K562 (cell line): ENCODE data around the gene SLC35F5. TPM values are rescaled to one million over a fixed set of nuclear protein-coding genes. Genes with fewer than 3 reads are reported as not detected.

ENCODE experiments used
- ATAC-seq: fragments of 200-7000 bp; cut with Tn5 transposase; 3 replicates; pipeline ENCODE4 v1.9.1; 2020; ENCODE audit warnings: moderate library complexity
- BruUV-seq: library from RNA; stranded (reverse); fragments of 400-500 nt; replicated peaks from 2 replicates; lab custom pipeline; 2021; lab: Mats Ljungman, UMichigan
- CTCF ChIA-PET: fragments of 300-600 bp; formaldehyde crosslinking; extraction: SDS; loops from one replicate; lab custom pipeline; 2021; ENCODE audit warnings: low intra/inter-chr PET ratio; lab: Yijun Ruan, JAX
- POLR2A ChIA-PET: fragments of 300-600, 350-650 bp; sonication (Branson Sonifier 250); formaldehyde crosslinking; extraction: SDS; loops from one replicate; lab custom pipeline; 2021; ENCODE audit warnings: antibody characterized with exemption, inconsistent platforms; lab: Yijun Ruan, JAX
- DNase-seq, 4 experiments: peaks; one replicate each; pipeline versions ENCODE4 v3.0.0 to v3.0.0-alpha.2; 2011 to 2018; ENCODE audit warnings: low spot score in 3 of 4, mixed read lengths in 3 of 4; ENCODE audit errors: extremely low read depth in 1 of 4
- FAIRE-seq: peaks from 2 replicates; lab custom pipeline; 2011; peaks lifted over from hg19 to GRCh38; lab: Jason Lieb, UNC
- H2AFZ ChIP-seq: 2 replicates; pipeline ENCODE4 v1.6.0; 2011; ENCODE audit warnings: low read depth, low read length, control low read depth, inconsistent platforms
- H3K27ac ChIP-seq: fragments of 200-600 bp; 3 replicates; pipeline ENCODE4 v1.8.0; 2011; ENCODE audit warnings: low read depth, mild to moderate bottlenecking, control low read depth, inconsistent platforms, low read length, moderate library complexity, mixed read lengths; ENCODE audit errors: extremely low read depth
- H3K27me3 ChIP-seq, 2 experiments: fragments of 300-600 bp in 1 of 2; 2 replicates in 1 of 2; 3 replicates in 1 of 2; pipeline versions ENCODE4 v1.6.0 to v1.8.0; 2011; ENCODE audit warnings: inconsistent platforms in 2 of 2, low read length in 2 of 2, mild to moderate bottlenecking in 1 of 2, mixed read lengths in 1 of 2, moderate library complexity in 1 of 2; ENCODE audit not compliant: control insufficient read depth in 2 of 2, insufficient read depth in 2 of 2
- H3K36me3 ChIP-seq: fragments of 300-600 bp; 3 replicates; pipeline ENCODE4 v1.8.0; 2011; ENCODE audit warnings: mild to moderate bottlenecking, low read length, inconsistent platforms; ENCODE audit not compliant: control insufficient read depth, insufficient read depth
- H3K4me1 ChIP-seq, 2 experiments: fragments of 200-600 bp in 1 of 2; replicated peaks in 1 of 2; 2 replicates in 1 of 2; 3 replicates in 1 of 2; pipeline versions ENCODE4 v1.5.1 to v1.8.0; 2011; ENCODE audit warnings: inconsistent platforms in 2 of 2, low read length in 2 of 2, mild to moderate bottlenecking in 1 of 2, mixed read lengths in 1 of 2, moderate library complexity in 1 of 2; ENCODE audit not compliant: control insufficient read depth in 2 of 2, insufficient read depth in 2 of 2
- H3K4me2 ChIP-seq: 2 replicates; pipeline ENCODE4 v1.6.1; 2011; ENCODE audit warnings: low read length, control low read depth, inconsistent platforms, mixed read lengths; ENCODE audit not compliant: insufficient read depth
- H3K4me3 ChIP-seq: fragments of 200-600 bp; sonication (generic), shearing (Covaris generic); 2 replicates; pipeline ENCODE4 v1.5.1; 2016; ENCODE audit warnings: control low read depth, inconsistent platforms
- H3K79me2 ChIP-seq: fragments of 200-600 bp; 3 replicates; pipeline ENCODE4 v1.8.0; 2011; ENCODE audit warnings: low read length, inconsistent platforms; ENCODE audit not compliant: control insufficient read depth, insufficient read depth
- H3K9ac ChIP-seq, 2 experiments: 2 replicates each; pipeline versions ENCODE4 v1.6.0 to v1.6.1; 2011; ENCODE audit warnings: low read depth in 2 of 2, low read length in 2 of 2, control low read depth in 1 of 2, inconsistent platforms in 1 of 2, mild to moderate bottlenecking in 1 of 2, mixed read lengths in 1 of 2; ENCODE audit not compliant: insufficient read depth in 1 of 2
- H3K9me1 ChIP-seq: one replicate; pipeline ENCODE4 v1.6.0; 2011; ENCODE audit warnings: inconsistent platforms, mild to moderate bottlenecking, low read length, moderate library complexity; ENCODE audit not compliant: control insufficient read depth, insufficient read depth
- H3K9me3 ChIP-seq: replicated peaks from 2 replicates; pipeline ENCODE4 v1.5.1; 2011; ENCODE audit warnings: low read depth, low read length, inconsistent platforms; ENCODE audit not compliant: control insufficient read depth, insufficient read depth
- H4K20me1 ChIP-seq: replicated peaks from 2 replicates; pipeline ENCODE4 v1.6.1; 2011; ENCODE audit warnings: low read length, inconsistent platforms, mixed read lengths; ENCODE audit not compliant: control insufficient read depth, insufficient read depth
- CHD4 ChIP-seq: fragments of 200-600 bp; sonication (generic); IDR thresholded peaks from 3 replicates; pipeline ENCODE4 v1.6.1; 2012; ENCODE audit warnings: low read depth, mild to moderate bottlenecking, mixed read lengths, low read length, inconsistent platforms; ENCODE audit not compliant: insufficient read depth, insufficient replicate concordance, poor library complexity, severe bottlenecking
- CREB3 ChIP-seq: fragments of 450-650 bp; conservative IDR thresholded peaks from 2 replicates; pipeline ENCODE4 v1.6.1; 2016; ENCODE audit warnings: missing genetic modification characterization, low read depth, mild to moderate bottlenecking, missing compliant biosample characterization, moderate library complexity
- GABPA ChIP-seq: fragments of 200-800 bp; sonication (Bioruptor generic); conservative IDR thresholded peaks from 2 replicates; pipeline ENCODE4 v1.6.1; 2016; ENCODE audit warnings: low read depth, missing genetic modification characterization, missing compliant biosample characterization
- IRF9 ChIP-seq: fragments of 450-650 bp; IDR thresholded peaks from 2 replicates; pipeline ENCODE4 v1.6.1; 2016; ENCODE audit warnings: missing biosample characterization, missing genetic modification characterization
- THRA ChIP-seq: fragments of 450-650 bp; IDR thresholded peaks from 2 replicates; pipeline ENCODE4 v1.6.1; 2017; ENCODE audit warnings: mild to moderate bottlenecking, moderate library complexity
- ZNF584 ChIP-seq: fragments of 200-800 bp; sonication (Bioruptor generic); IDR thresholded peaks from 2 replicates; pipeline ENCODE4 v1.6.1; 2016; ENCODE audit warnings: low read depth, mild to moderate bottlenecking, missing genetic modification characterization, missing compliant biosample characterization
- ZNF764 ChIP-seq: fragments of 250-450 bp; sonication (Bioruptor Pico); IDR thresholded peaks from 2 replicates; pipeline ENCODE4 v1.4.0; 2020; ENCODE audit warnings: low read depth, mild to moderate bottlenecking, moderate library complexity
- WGBS: fragments of 100-300 bp; shearing (Covaris generic); methylation state at CpG from one replicate; pipeline ENCODE4 v1.1.6; 2016; ENCODE audit warnings: low coverage, mixed read lengths; ENCODE audit not compliant: insufficient coverage; ENCODE audit errors: missing lambda C conversion rate; 5-methylcytosine and 5-hydroxymethylcytosine counted together
- in situ Hi-C: fragments of 300-500 bp; cut with MboI; formaldehyde crosslinking; loops from 4 replicates; pipeline ENCODE4 v1.15.0; 2018; ENCODE audit warnings: inconsistent platforms, mixed read lengths
- intact Hi-C: fragments of 100-400 bp; cut with micrococcal nuclease; formaldehyde crosslinking; loops from 2 replicates; pipeline ENCODE4 v1.14.2; 2022
- polyA plus RNA-seq, 8 experiments: library from polyadenylated mRNA; depleted of rRNA in 4 of 8; stranded (reverse) in 5 of 8; unstranded in 3 of 8; fragments of >200 nt; fragmentation: Nextera tagmentation in 2 of 8; fragmentation: Illumina TruSeq in 1 of 8; extraction: Ambion mirVana in 2 of 8; extraction: Trizol in 1 of 8; gene quantifications; 2 replicates each; pipeline versions ENCODE4 v1.2.1 to v1.2.3, GENCODE V29; 2011 to 2014; ENCODE audit warnings: inconsistent platforms in 1 of 8, missing spikeins in 1 of 8
- total RNA-seq, 7 experiments: library from RNA; depleted of rRNA in 6 of 7; stranded (reverse); fragments of >200 nt in 6 of 7; fragmentation: Illumina TruSeq in 2 of 7; extraction: Trizol in 2 of 7; gene quantifications; 2 replicates each; pipeline versions ENCODE4 v1.2.1 to v1.2.3, GENCODE V29; 2011 to 2021; ENCODE audit warnings: low replicate concordance in 1 of 7

Gene SLC35F5
- total and polyA plus RNA-seq, 9 of the 15 experiments (the other 6 are each of a cell fraction or from before 2014, with no cell fraction given) = 4.9 to 50.7 (median 30.5) TPM

- Histone ChIP-seq H2AFZ (no peak overlapping the region), H3K4me3 (no peak overlapping the region), H3K4me2 (no peak overlapping the region), H4K20me1 (no peaks in the 10 kb centered on the region), H3K9me3 (no peaks in the 10 kb centered on the region), H3K4me1 (peaks cover 2 to 4% of the 10 kb centered on the region in 2 experiments; a peak in 2 of 5 replicates), H3K36me3 (no peaks in the 10 kb centered on the region), H3K79me2 (0 out of 3 replicates have a peak, but pooled peaks cover 1% of the 10 kb centered on the region), H3K27ac (no peak overlapping the region), H3K9ac (no peak overlapping the region), H3K27me3 (no peaks in the 10 kb centered on the region), H3K9me1 (no peaks in the 10 kb centered on the region)
- ATAC-seq (no peak), DNase-seq (no peak), FAIRE-seq (no peak)
- TF ChIP-seq CREB3 (no peak), CHD4 (no peak), ZNF764 (CRISPR knock-in tag) (no peak), THRA (no peak), IRF9 (tag) (no peak), GABPA (no peak), ZNF584 (no peak)
- 13% methylated on average over 3 of the region's 3 CpGs for WGBS
- no TSS peak for BruUV-seq
- intact Hi-C loops (no loop called here), in situ Hi-C loops (no loop called here)
- ChIA-PET CTCF (no interaction called here), POLR2A (no interaction called here)
Measured at GRCh38 chr2:113762377-113763118, 6.1 kb upstream of the SLC35F5 start.
